ENCODE data around the gene MYO5C. TPM values are rescaled to one million over a fixed set of nuclear protein-coding genes. Genes with fewer than 3 reads are reported as not detected.
"Not testable (repeated sequence)": the region's sequence is repeated elsewhere in the genome, so short reads cannot be mapped to it uniquely, and the experiment has no call there.

The MYO5C gene
- total RNA-seq, 1 donor from 2014 or later: 2.2 TPM

- no peak for DNase-seq (ENCODE audit: low spot score)
Measured at GRCh38 chr15:52306270-52306669, 10.7 kb upstream of the MYO5C start.

GRCh38 chr15:52303093-52303772 lies 7.6 kb upstream of the MYO5C start:
- no peak for DNase-seq (ENCODE audit: low spot score)

- DNase-seq (ENCODE audit: low spot score): no peak
Measured at GRCh38 chr15:52301265-52301847, 5.8 kb upstream of the MYO5C start.

GRCh38 chr15:52294881-52295420 lies 653 bp downstream of the MYO5C start:
- DNase-seq (ENCODE audit: low spot score): no peak

- DNase-seq (ENCODE audit: low spot score): no peak
Measured at GRCh38 chr15:52292780-52293392, 2.7 kb downstream of the MYO5C start.

- DNase-seq (ENCODE audit: low spot score): no peak
Measured at GRCh38 chr15:52291204-52291603, 4.4 kb downstream of the MYO5C start.

- DNase-seq (ENCODE audit: low spot score): no peak
Measured at GRCh38 chr15:52290800-52291199, 4.8 kb downstream of the MYO5C start.

GRCh38 chr15:52290329-52290728 lies 5.3 kb downstream of the MYO5C start:
- DNase-seq (ENCODE audit: low spot score): no peak

- DNase-seq (ENCODE audit: low spot score): no peak
Measured at GRCh38 chr15:52289629-52290081, 5.9 kb downstream of the MYO5C start.

GRCh38 chr15:52288986-52289385 lies 6.6 kb downstream of the MYO5C start:
- DNase-seq (ENCODE audit: low spot score): no peak

- DNase-seq (ENCODE audit: low spot score): no peak
Measured at GRCh38 chr15:52288051-52288942, 7.3 kb downstream of the MYO5C start.

- no peak for DNase-seq (ENCODE audit: low spot score)
Measured at GRCh38 chr15:52287114-52287513, 8.5 kb downstream of the MYO5C start.

- not testable (repeated sequence) for DNase-seq (ENCODE audit: low spot score)
Measured at GRCh38 chr15:52285941-52286340, 9.7 kb downstream of the MYO5C start.

- DNase-seq (ENCODE audit: low spot score): no peak
Measured at GRCh38 chr15:52284164-52284563, 11.4 kb downstream of the MYO5C start.

- no peak for DNase-seq (ENCODE audit: low spot score)
Measured at GRCh38 chr15:52283281-52283680, 12.3 kb downstream of the MYO5C start.

- no peak for DNase-seq (ENCODE audit: low spot score)
Measured at GRCh38 chr15:52282418-52282817, 13.2 kb downstream of the MYO5C start.

GRCh38 chr15:52281085-52282035 lies 14.2 kb downstream of the MYO5C start:
- DNase-seq (ENCODE audit: low spot score): no peak

GRCh38 chr15:52280326-52281084 lies 15.1 kb downstream of the MYO5C start:
- no peak for DNase-seq (ENCODE audit: low spot score)

- DNase-seq (ENCODE audit: low spot score): no peak
Measured at GRCh38 chr15:52278636-52279367, 16.8 kb downstream of the MYO5C start.
